OCI-LY7 (cell line): ENCODE data around the gene NUDT14. TPM values are rescaled to one million over a fixed set of nuclear protein-coding genes. Genes with fewer than 3 reads are reported as not detected.

ENCODE experiments used
- BruUV-seq: library from RNA; stranded (reverse); fragments of 400-500 nt; replicated peaks from 2 replicates; lab custom pipeline; 2021; lab: Mats Ljungman, UMichigan
- CTCF ChIA-PET: fragments of 300-600 bp; sonication (Branson Sonifier 250); formaldehyde crosslinking; loops from one replicate; lab custom pipeline; 2022; ENCODE audit warnings: antibody characterized with exemption; ENCODE audit not compliant: unreplicated experiment; lab: Charles Lee
- POLR2A ChIA-PET: fragments of 300-600 bp; sonication (Branson Sonifier 250); formaldehyde crosslinking; loops from one replicate; lab custom pipeline; 2022; ENCODE audit warnings: antibody characterized with exemption; lab: Charles Lee
- DNase-seq: peaks from one replicate; pipeline ENCODE4 v3.0.0-alpha.2; 2015; ENCODE audit warnings: low spot score
- H2AFZ ChIP-seq: fragments of 200-600 bp; sonication (generic), shearing (Covaris generic); 2 replicates; pipeline ENCODE4 v1.6.1; 2014; ENCODE audit warnings: mild to moderate bottlenecking, antibody characterized with exemption, low read length, moderate library complexity
- H3K27ac ChIP-seq: fragments of 200-600 bp; sonication (generic); 2 replicates; pipeline ENCODE4 v1.5.1; 2014; ENCODE audit warnings: mixed run types, low read depth, mild to moderate bottlenecking, moderate library complexity, low read length, inconsistent platforms; ENCODE audit not compliant: poor library complexity, severe bottlenecking
- H3K36me3 ChIP-seq: fragments of 200-600 bp; sonication (generic); 2 replicates; pipeline ENCODE4 v1.6.1; 2014; ENCODE audit warnings: mild to moderate bottlenecking, antibody characterized with exemption, low read length, moderate library complexity, mixed read lengths; ENCODE audit not compliant: insufficient read depth
- H3K4me1 ChIP-seq: fragments of 200-600 bp; sonication (generic); 2 replicates; pipeline ENCODE4 v1.5.1; 2014; ENCODE audit warnings: mild to moderate bottlenecking, low read length; ENCODE audit not compliant: insufficient read depth, poor library complexity, severe bottlenecking
- H3K4me2 ChIP-seq: fragments of 200-600 bp; sonication (generic); 2 replicates; pipeline ENCODE4 v1.6.1; 2014; ENCODE audit warnings: mild to moderate bottlenecking, low read length
- H3K4me3 ChIP-seq: fragments of 200-600 bp; sonication (generic); 2 replicates; pipeline ENCODE4 v1.5.1; 2014; ENCODE audit warnings: mild to moderate bottlenecking, low read depth, low read length; ENCODE audit not compliant: poor library complexity, severe bottlenecking
- H3K79me2 ChIP-seq: fragments of 200-600 bp; sonication (generic); 2 replicates; pipeline ENCODE4 v1.6.1; 2016; ENCODE audit warnings: low read depth, mild to moderate bottlenecking, low read length, moderate library complexity, mixed read lengths; ENCODE audit not compliant: insufficient read depth
- H3K9me2 ChIP-seq: fragments of 200-600 bp; sonication (generic); 2 replicates; pipeline ENCODE4 v1.6.1; 2016; ENCODE audit warnings: mild to moderate bottlenecking, low read length, mixed read lengths; ENCODE audit not compliant: insufficient read depth
- H3K9me3 ChIP-seq: fragments of 200-600 bp; sonication (generic); 2 replicates; pipeline ENCODE4 v1.6.1; 2014; ENCODE audit warnings: mild to moderate bottlenecking, mixed run types, low read length, mixed read lengths
- H4K20me1 ChIP-seq: fragments of 200-600 bp; sonication (generic); 2 replicates; pipeline ENCODE4 v1.6.1; 2014; ENCODE audit warnings: mild to moderate bottlenecking, antibody characterized with exemption, low read length, moderate library complexity, mixed read lengths; ENCODE audit not compliant: insufficient read depth
- EZH2phosphoT487 ChIP-seq: fragments of 200-600 bp; sonication (generic); IDR thresholded peaks from 2 replicates; pipeline ENCODE4 v1.6.1; 2018; ENCODE audit warnings: low read depth, borderline replicate concordance, mild to moderate bottlenecking, mixed run types, antibody characterized with exemption, low read length, moderate library complexity, mixed read lengths
- intact Hi-C: fragments of 100-400 bp; cut with micrococcal nuclease; formaldehyde crosslinking; loops from one replicate; pipeline ENCODE4 v1.10.0; 2022; ENCODE audit not compliant: unreplicated experiment
- total RNA-seq, 2 experiments: library from RNA; depleted of rRNA in 1 of 2; stranded (reverse); fragments of >200 nt in 1 of 2; shearing (Covaris generic) in 1 of 2; gene quantifications; 2 replicates each; pipeline ENCODE4 v1.2.3, GENCODE V29; 2014 to 2022
- TF ChIP-seq, protein P1 (sequence below): fragments of 200-600 bp; sonication (generic); conservative IDR thresholded peaks from 2 replicates; pipeline ENCODE4 v1.5.1; 2014; ENCODE audit warnings: mild to moderate bottlenecking, antibody characterized with exemption, low read length, moderate library complexity, mixed read lengths

NUDT14 gene
- total RNA-seq, 2 experiments from 2014 or later, result 32.1 to 37.5 TPM

DNA sequence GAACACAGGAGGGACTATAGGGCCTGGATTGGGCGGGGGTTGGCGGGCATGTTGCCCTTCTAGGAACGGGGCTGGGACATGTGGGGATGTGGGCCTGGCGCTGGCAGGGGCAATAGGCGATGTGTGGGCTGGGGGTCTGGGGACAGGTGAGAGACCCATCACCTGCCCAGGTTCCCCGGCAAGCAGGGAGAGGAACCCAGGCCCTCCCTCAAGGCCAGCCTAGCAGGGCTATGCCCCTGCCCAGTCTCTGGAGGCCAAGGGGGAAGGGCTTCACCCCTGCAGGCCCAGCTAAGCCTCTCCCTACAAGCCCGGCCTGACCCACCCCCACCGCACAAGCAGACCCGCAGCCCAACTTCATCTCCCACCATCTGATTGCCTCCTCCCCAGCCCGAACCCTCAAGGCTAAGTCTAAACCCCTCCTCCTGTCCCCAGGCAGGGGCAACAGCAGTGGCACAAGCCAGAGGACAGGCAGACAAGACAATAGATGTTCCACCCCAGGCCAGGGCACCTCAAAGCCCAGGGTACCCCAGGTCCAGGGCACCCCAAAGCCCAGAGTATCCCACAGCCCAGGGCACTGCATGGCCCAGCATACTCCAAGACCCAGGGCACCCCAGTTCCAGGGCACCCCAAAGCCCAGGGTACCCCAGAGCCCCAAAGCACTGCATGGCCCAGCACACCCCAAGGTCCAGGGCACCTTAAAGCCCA is 19.0 kb downstream of the NUDT14 start:
- TF ChIP-seq EZH2phosphoT487, result no peak
- TF ChIP-seq, protein P1, sequence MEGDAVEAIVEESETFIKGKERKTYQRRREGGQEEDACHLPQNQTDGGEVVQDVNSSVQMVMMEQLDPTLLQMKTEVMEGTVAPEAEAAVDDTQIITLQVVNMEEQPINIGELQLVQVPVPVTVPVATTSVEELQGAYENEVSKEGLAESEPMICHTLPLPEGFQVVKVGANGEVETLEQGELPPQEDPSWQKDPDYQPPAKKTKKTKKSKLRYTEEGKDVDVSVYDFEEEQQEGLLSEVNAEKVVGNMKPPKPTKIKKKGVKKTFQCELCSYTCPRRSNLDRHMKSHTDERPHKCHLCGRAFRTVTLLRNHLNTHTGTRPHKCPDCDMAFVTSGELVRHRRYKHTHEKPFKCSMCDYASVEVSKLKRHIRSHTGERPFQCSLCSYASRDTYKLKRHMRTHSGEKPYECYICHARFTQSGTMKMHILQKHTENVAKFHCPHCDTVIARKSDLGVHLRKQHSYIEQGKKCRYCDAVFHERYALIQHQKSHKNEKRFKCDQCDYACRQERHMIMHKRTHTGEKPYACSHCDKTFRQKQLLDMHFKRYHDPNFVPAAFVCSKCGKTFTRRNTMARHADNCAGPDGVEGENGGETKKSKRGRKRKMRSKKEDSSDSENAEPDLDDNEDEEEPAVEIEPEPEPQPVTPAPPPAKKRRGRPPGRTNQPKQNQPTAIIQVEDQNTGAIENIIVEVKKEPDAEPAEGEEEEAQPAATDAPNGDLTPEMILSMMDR, result no peak
- ChIA-PET POLR2A (interaction anchor here (0.6 kb wide), 1 partner anchor 19 kb away, joined by 3 read pairs; the partner anchor contains the start of gene NUDT14), CTCF (no interaction called here)
- H3K4me1 ChIP-seq, result no peaks in the 10 kb centered on the region
- H3K79me2 ChIP-seq, result no peaks in the 10 kb centered on the region
- H2AFZ ChIP-seq, result no peak overlapping the region
- no peak overlapping the region for H3K4me3 ChIP-seq
- no peak for DNase-seq
- intact Hi-C loops, result no loop called here
- H3K36me3 ChIP-seq, result no peaks in the 10 kb centered on the region
- no peaks in the 10 kb centered on the region; the same call in 1 of the 2 replicates for H4K20me1 ChIP-seq
- no peak overlapping the region for H3K4me2 ChIP-seq
- no peak overlapping the region for H3K27ac ChIP-seq
- no peaks in the 10 kb centered on the region for H3K9me3 ChIP-seq
- H3K9me2 ChIP-seq, result no peaks in the 10 kb centered on the region
- no TSS peak for BruUV-seq

DNA sequence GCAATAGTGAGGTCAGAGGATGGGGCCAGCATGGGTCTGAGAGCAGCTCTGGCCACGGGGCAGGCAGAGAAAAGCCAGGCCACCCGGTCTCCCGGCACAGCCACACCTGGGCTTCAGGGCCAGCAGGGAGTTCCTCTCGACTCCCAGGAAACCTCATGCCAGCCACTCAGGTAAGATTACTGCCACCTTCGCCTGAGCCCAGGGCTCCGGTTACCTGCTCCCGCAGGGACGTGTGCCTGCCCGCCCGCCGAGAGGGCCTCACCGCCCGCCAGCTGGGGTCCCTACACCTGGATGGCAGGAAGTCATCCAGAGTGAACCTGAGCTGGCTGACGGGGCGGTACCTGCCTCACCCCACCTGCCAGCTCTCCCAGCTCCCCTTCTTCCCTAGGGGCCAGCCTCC is 19.8 kb downstream of the NUDT14 start:
- no peaks in the 10 kb centered on the region for H3K79me2 ChIP-seq
- H4K20me1 ChIP-seq, result no peaks in the 10 kb centered on the region
- H3K9me2 ChIP-seq, result no peaks in the 10 kb centered on the region
- H3K4me2 ChIP-seq, result no peak overlapping the region
- no TSS peak for BruUV-seq
- no peak overlapping the region for H3K4me3 ChIP-seq
- no peak for DNase-seq
- H3K4me1 ChIP-seq, result no peaks in the 10 kb centered on the region
- no peaks in the 10 kb centered on the region for H3K36me3 ChIP-seq
- TF ChIP-seq, protein P1, result no peak
- TF ChIP-seq EZH2phosphoT487, result no peak
- intact Hi-C loops, result no loop called here
- ChIA-PET POLR2A (no interaction called here), CTCF (interaction anchor here (0.5 kb wide), 1 partner anchor 26 kb away, joined by 3 read pairs; no protein-coding TSS in a partner anchor)
- H2AFZ ChIP-seq, result no peak overlapping the region
- H3K9me3 ChIP-seq, result no peaks in the 10 kb centered on the region
- no peak overlapping the region for H3K27ac ChIP-seq

DNA sequence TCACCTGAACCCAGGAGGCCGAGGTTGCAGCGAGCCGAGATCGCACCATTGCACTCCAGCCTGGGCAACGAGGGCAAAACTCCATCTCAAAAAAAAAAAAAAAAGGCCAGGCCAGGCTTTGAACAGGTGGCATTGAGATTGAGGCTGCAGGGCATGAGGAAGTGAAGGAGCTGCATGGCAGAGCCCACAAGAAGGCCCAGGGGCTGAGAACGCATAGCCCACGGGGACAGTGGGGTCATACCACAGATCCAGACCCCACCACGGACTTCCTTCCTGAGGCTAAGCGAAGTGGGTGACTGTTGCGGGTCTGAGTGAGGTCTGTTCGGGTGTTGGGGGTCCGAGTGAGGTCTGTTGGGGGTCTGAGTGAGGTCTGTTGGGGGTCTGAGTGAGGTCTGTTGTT is 20.3 kb downstream of the NUDT14 start:
- CTCF ChIA-PET, result interaction anchor here (0.5 kb wide), 1 partner anchor 25 kb away, joined by 3 read pairs; no protein-coding TSS in a partner anchor

More for the DNA sequence above, 20.3 kb downstream of the NUDT14 start:
- intact Hi-C loops, result no loop called here
- H3K4me1 ChIP-seq, result no peaks in the 10 kb centered on the region
- H3K36me3 ChIP-seq, result no peaks in the 10 kb centered on the region
- no peak overlapping the region for H3K27ac ChIP-seq
- H3K4me3 ChIP-seq, result no peak overlapping the region
- POLR2A ChIA-PET, result no interaction called here
- TF ChIP-seq, protein P1, result no peak
- no peak for TF ChIP-seq EZH2phosphoT487
- H2AFZ ChIP-seq, result no peak overlapping the region
- no peaks in the 10 kb centered on the region for H3K79me2 ChIP-seq
- H3K9me3 ChIP-seq, result no peaks in the 10 kb centered on the region
- no peak for DNase-seq
- no TSS peak for BruUV-seq
- H4K20me1 ChIP-seq, result no peaks in the 10 kb centered on the region
- no peak overlapping the region for H3K4me2 ChIP-seq
- no peaks in the 10 kb centered on the region for H3K9me2 ChIP-seq
